ENCODE results near the gene CHMP4A.

DNA sequence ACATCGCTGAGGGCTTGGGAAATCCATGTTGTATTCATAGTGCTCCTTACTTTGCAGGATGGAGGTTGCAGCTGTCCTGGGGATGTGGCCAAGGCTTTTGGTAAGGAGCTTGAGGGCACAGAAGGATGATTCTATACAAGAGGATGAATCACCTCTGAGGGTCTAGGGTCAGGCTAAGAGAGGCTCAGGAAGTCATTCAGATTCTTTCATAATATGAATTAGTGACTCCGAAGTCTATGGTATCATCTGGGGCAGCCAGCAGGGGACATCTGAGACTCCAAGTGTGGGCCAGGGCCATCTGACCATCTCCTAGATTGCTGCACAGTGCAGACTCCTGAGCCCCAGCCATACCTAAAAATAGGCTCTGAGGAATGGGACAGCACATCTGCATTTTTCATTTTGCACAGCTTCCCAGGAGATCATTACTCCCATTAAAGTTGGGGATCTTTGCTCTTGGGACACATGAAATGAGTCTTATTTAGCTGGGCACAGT, 24.2 kb upstream of the CHMP4A start:
- TF ChIP-seq, protein P1, sequence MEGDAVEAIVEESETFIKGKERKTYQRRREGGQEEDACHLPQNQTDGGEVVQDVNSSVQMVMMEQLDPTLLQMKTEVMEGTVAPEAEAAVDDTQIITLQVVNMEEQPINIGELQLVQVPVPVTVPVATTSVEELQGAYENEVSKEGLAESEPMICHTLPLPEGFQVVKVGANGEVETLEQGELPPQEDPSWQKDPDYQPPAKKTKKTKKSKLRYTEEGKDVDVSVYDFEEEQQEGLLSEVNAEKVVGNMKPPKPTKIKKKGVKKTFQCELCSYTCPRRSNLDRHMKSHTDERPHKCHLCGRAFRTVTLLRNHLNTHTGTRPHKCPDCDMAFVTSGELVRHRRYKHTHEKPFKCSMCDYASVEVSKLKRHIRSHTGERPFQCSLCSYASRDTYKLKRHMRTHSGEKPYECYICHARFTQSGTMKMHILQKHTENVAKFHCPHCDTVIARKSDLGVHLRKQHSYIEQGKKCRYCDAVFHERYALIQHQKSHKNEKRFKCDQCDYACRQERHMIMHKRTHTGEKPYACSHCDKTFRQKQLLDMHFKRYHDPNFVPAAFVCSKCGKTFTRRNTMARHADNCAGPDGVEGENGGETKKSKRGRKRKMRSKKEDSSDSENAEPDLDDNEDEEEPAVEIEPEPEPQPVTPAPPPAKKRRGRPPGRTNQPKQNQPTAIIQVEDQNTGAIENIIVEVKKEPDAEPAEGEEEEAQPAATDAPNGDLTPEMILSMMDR (conservative IDR thresholded peaks at IDR 0.05; ENCODE audit: low read depth, low read length), result no peak
- TF ChIP-seq EZH2 (IDR thresholded peaks at IDR 0.05; ENCODE audit: borderline replicate concordance, low read depth, low read length, poor library complexity, severe bottlenecking), result no peak
